ENCODE measurements around the gene FOSB. TPM values are rescaled to one million over a fixed set of nuclear protein-coding genes. Genes with fewer than 3 reads are reported as not detected.
"Not testable (repeated sequence)": the region's sequence is repeated elsewhere in the genome, so short reads cannot be mapped to it uniquely, and the experiment has no call there.

Gene FOSB
- total RNA-seq, 2 donors from 2014 or later, result 967 to 2,209 TPM

GRCh38 chr19:45502111-45502510 is 34.3 kb downstream of the FOSB start:
- Mint-ChIP-seq H3K27ac (no peak overlapping the region), H3K4me1 (peaks cover 28% of the 10 kb centered on the region), H3K4me3 (no peak overlapping the region), H3K27me3 (no peaks in the 10 kb centered on the region), H3K36me3 (ENCODE audit: low read depth) (peaks cover 2% of the 10 kb centered on the region)
- DNase-seq, result no peak
- H3K9me3 ChIP-seq (ENCODE audit: control insufficient read depth, low read length, poor library complexity, severe bottlenecking), result no peaks in the 10 kb centered on the region
- no peak for ATAC-seq

GRCh38 chr19:45503909-45504308 is 36.1 kb downstream of the FOSB start:
- no peaks in the 10 kb centered on the region for H3K9me3 ChIP-seq (ENCODE audit: control insufficient read depth, low read length, poor library complexity, severe bottlenecking)
- Mint-ChIP-seq H3K4me3 (no peak overlapping the region), H3K27me3 (no peaks in the 10 kb centered on the region), H3K4me1 (peaks cover 19% of the 10 kb centered on the region), H3K27ac (no peak overlapping the region), H3K36me3 (ENCODE audit: low read depth) (peaks cover 3% of the 10 kb centered on the region)
- no peak for DNase-seq
- ATAC-seq, result no peak

GRCh38 chr19:45505151-45505995 is 37.6 kb downstream of the FOSB start:
- no peak for ATAC-seq
- no peaks in the 10 kb centered on the region for H3K27me3 Mint-ChIP-seq

GRCh38 chr19:45505996-45506245 is 38.1 kb downstream of the FOSB start:
- H3K27me3 Mint-ChIP-seq, result no peaks in the 10 kb centered on the region
- H3K4me3 Mint-ChIP-seq, result peak overlapping the region; percentile 93
- DNase-seq (no peak), ATAC-seq (no peak)
- H3K4me1 Mint-ChIP-seq, result peaks cover 23% of the 10 kb centered on the region
- H3K36me3 Mint-ChIP-seq (ENCODE audit: low read depth), result peaks cover 4% of the 10 kb centered on the region
- H3K9me3 ChIP-seq (ENCODE audit: control insufficient read depth, low read length, poor library complexity, severe bottlenecking), result no peaks in the 10 kb centered on the region
- H3K27ac Mint-ChIP-seq, result peak overlapping the region; percentile 92

More at GRCh38 chr19:45505151-45505995, 37.6 kb downstream of the FOSB start:
- peaks cover 21% of the 10 kb centered on the region for H3K4me1 Mint-ChIP-seq
- peak overlapping the region; percentile 92 for H3K27ac Mint-ChIP-seq
- peak overlapping the region; percentile 93 for H3K4me3 Mint-ChIP-seq
- DNase-seq, result no peak
- no peaks in the 10 kb centered on the region for H3K9me3 ChIP-seq (ENCODE audit: control insufficient read depth, low read length, poor library complexity, severe bottlenecking)
- H3K36me3 Mint-ChIP-seq (ENCODE audit: low read depth), result peaks cover 4% of the 10 kb centered on the region

- H3K4me1 Mint-ChIP-seq, result peaks cover 23% of the 10 kb centered on the region
These were observed 38.6 kb downstream of the FOSB start for GRCh38 chr19:45506246-45506988.

GRCh38 chr19:45506989-45507871 is 39.4 kb downstream of the FOSB start, which contains the start of gene VASP:
Gene VASP, plus strand, starts transcription at chr19:45507479. Its CDS starts 293 bp downstream, at chr19:45507772.
- peak within 1 kb of the TSS; percentile 92 for H3K27ac Mint-ChIP-seq
- ATAC-seq (peak; percentile 73), DNase-seq (peak; percentile 80 to 85 (median 84))
- no peaks in the 10 kb centered on the region for H3K9me3 ChIP-seq (ENCODE audit: control insufficient read depth, low read length, poor library complexity, severe bottlenecking)
- peak within 1 kb of the TSS; percentile 97 for H3K4me3 Mint-ChIP-seq
- no peaks in the 10 kb centered on the region for H3K27me3 Mint-ChIP-seq
- peaks cover 3% of the 10 kb centered on the region for H3K36me3 Mint-ChIP-seq (ENCODE audit: low read depth)
- H3K4me1 Mint-ChIP-seq, result peaks cover 23% of the 10 kb centered on the region

More at GRCh38 chr19:45506246-45506988, 38.6 kb downstream of the FOSB start:
- ATAC-seq (peak; percentile 84), DNase-seq (peak; percentile 92 to 96 (median 94))
- H3K9me3 ChIP-seq (ENCODE audit: control insufficient read depth, low read length, poor library complexity, severe bottlenecking), result no peaks in the 10 kb centered on the region
- H3K27ac Mint-ChIP-seq, result peak overlapping the region; percentile 92
- H3K27me3 Mint-ChIP-seq, result no peaks in the 10 kb centered on the region
- peak overlapping the region; percentile 93 for H3K4me3 Mint-ChIP-seq
- peaks cover 3% of the 10 kb centered on the region for H3K36me3 Mint-ChIP-seq (ENCODE audit: low read depth)

- H3K27ac Mint-ChIP-seq, result peak overlapping the region; percentile 92
- no peaks in the 10 kb centered on the region for H3K27me3 Mint-ChIP-seq
- H3K9me3 ChIP-seq (ENCODE audit: control insufficient read depth, low read length, poor library complexity, severe bottlenecking), result no peaks in the 10 kb centered on the region
- no peak for DNase-seq
- peak overlapping the region; percentile 97 for H3K4me3 Mint-ChIP-seq
- H3K4me1 Mint-ChIP-seq, result peaks cover 25% of the 10 kb centered on the region
- peaks cover 3% of the 10 kb centered on the region for H3K36me3 Mint-ChIP-seq (ENCODE audit: low read depth)
- no peak for ATAC-seq
These were observed 40.1 kb downstream of the FOSB start for GRCh38 chr19:45507872-45508416.

- H3K36me3 Mint-ChIP-seq (ENCODE audit: low read depth), result peaks cover 3% of the 10 kb centered on the region
- ATAC-seq, result no peak
- DNase-seq, result peak in 1 of 3 donors; percentile 31
- H3K27ac Mint-ChIP-seq, result peak overlapping the region; percentile 92
- no peaks in the 10 kb centered on the region for H3K27me3 Mint-ChIP-seq
- H3K4me1 Mint-ChIP-seq, result peaks cover 27% of the 10 kb centered on the region
- peak overlapping the region; percentile 97 for H3K4me3 Mint-ChIP-seq
- no peaks in the 10 kb centered on the region for H3K9me3 ChIP-seq (ENCODE audit: control insufficient read depth, low read length, poor library complexity, severe bottlenecking)
These were observed 40.6 kb downstream of the FOSB start for GRCh38 chr19:45508417-45508860.

- DNase-seq (no peak), ATAC-seq (no peak)
- H3K9me3 ChIP-seq (ENCODE audit: control insufficient read depth, low read length, poor library complexity, severe bottlenecking), result no peaks in the 10 kb centered on the region
- Mint-ChIP-seq H3K27me3 (no peaks in the 10 kb centered on the region), H3K27ac (peak overlapping the region; percentile 90), H3K4me1 (peaks cover 31% of the 10 kb centered on the region), H3K4me3 (peak overlapping the region; percentile 97), H3K36me3 (ENCODE audit: low read depth) (peaks cover 3% of the 10 kb centered on the region)
These were observed 41.3 kb downstream of the FOSB start for GRCh38 chr19:45508861-45509691.

- H3K4me3 Mint-ChIP-seq, result peak overlapping the region; percentile 97
- H3K9me3 ChIP-seq (ENCODE audit: control insufficient read depth, low read length, poor library complexity, severe bottlenecking), result no peaks in the 10 kb centered on the region
- H3K27me3 Mint-ChIP-seq, result no peaks in the 10 kb centered on the region
- no peak for ATAC-seq
- H3K4me1 Mint-ChIP-seq, result peaks cover 34% of the 10 kb centered on the region
- peak overlapping the region; percentile 90 for H3K27ac Mint-ChIP-seq
- peaks cover 3% of the 10 kb centered on the region for H3K36me3 Mint-ChIP-seq (ENCODE audit: low read depth)
- DNase-seq, result no peak
These were observed 41.9 kb downstream of the FOSB start for GRCh38 chr19:45509692-45510015.

GRCh38 chr19:45510352-45510751 is 42.6 kb downstream of the FOSB start:
- not testable (repeated sequence) for H3K36me3 Mint-ChIP-seq (ENCODE audit: low read depth); ATAC-seq; H3K9me3 ChIP-seq (ENCODE audit: control insufficient read depth, low read length, poor library complexity, severe bottlenecking); H3K27me3 Mint-ChIP-seq; DNase-seq
- Mint-ChIP-seq H3K4me3 (peak overlapping the region; percentile 97), H3K27ac (peak overlapping the region; percentile 90), H3K4me1 (peaks cover 36% of the 10 kb centered on the region)

- Mint-ChIP-seq H3K27ac (peak overlapping the region; percentile 19), H3K27me3 (no peaks in the 10 kb centered on the region), H3K4me1 (peaks cover 39% of the 10 kb centered on the region), H3K4me3 (peak overlapping the region; percentile 97), H3K36me3 (ENCODE audit: low read depth) (peaks cover 3% of the 10 kb centered on the region)
- no peaks in the 10 kb centered on the region for H3K9me3 ChIP-seq (ENCODE audit: control insufficient read depth, low read length, poor library complexity, severe bottlenecking)
- ATAC-seq, result no peak
- no peak for DNase-seq
These were observed 43.3 kb downstream of the FOSB start for GRCh38 chr19:45511074-45511473.
